ENCODE data around the gene AP2M1. TPM values are rescaled to one million over a fixed set of nuclear protein-coding genes. Genes with fewer than 3 reads are reported as not detected.

The AP2M1 gene
- total and polyA plus RNA-seq, 2 of the 13 experiments (the other 11 are each of a cell fraction or from before 2014, with no cell fraction given): 126 to 146 TPM

- TF ChIP-seq SNAPC4 (CRISPR knock-in tag; IDR thresholded peaks at IDR 0.05): no peak
These were observed 31.3 kb upstream of the AP2M1 start (continued) for GRCh38 chr3:184143327-184143726.

- FAIRE-seq (no peak), DNase-seq (ENCODE audit: low spot score) (no peak), ATAC-seq (no peak)
- H3K79me2 ChIP-seq (ENCODE audit: insufficient read depth, low read length): no peaks in the 10 kb centered on the region
- peaks cover 7% of the 10 kb centered on the region for H3K4me1 ChIP-seq (ENCODE audit: insufficient read depth, low read length)
- H4K20me1 ChIP-seq (ENCODE audit: insufficient read depth, low read length): no peaks in the 10 kb centered on the region
- H3K9me3 ChIP-seq (ENCODE audit: low read length): no peaks in the 10 kb centered on the region
- no peak overlapping the region for H2AFZ ChIP-seq (ENCODE audit: low read length)
- no peak overlapping the region for H3K4me3 ChIP-seq (replicated peaks in 1 of 3; ENCODE audit: insufficient read depth in 1 of 3, low read depth in 2 of 3, low read length in 3 of 3)
- WGBS (ENCODE audit: low lambda C conversion rate): 94% methylated on average over 5 of the region's 5 CpGs
- H3K27ac ChIP-seq (ENCODE audit: extremely low read length, insufficient read depth, low read length): no peak overlapping the region
- no peaks in the 10 kb centered on the region for H3K27me3 ChIP-seq (ENCODE audit: control insufficient read depth in 1 of 2, insufficient read depth in 2 of 2, low read length in 2 of 2)
- in situ Hi-C loops (cut with HindIII; ENCODE audit: extremely low pct_ligation_motif_present, low pct_unique_long_range_greater_than_20kb) (loop anchor here (25.0 kb wide), 1 partner anchor 257 kb away; the partner anchor contains the start of gene PARL), intact Hi-C loops (cut with micrococcal nuclease; ENCODE audit: unreplicated experiment) (no loop called here)
- ChIA-PET CTCF (ENCODE audit: low intra/inter-chr PET ratio, low total read pairs) (interaction anchor here (1.1 kb wide), 1 partner anchor 145 kb away, joined by 3 read pairs; no protein-coding TSS in a partner anchor), POLR2A (interaction anchor here (0.5 to 1.2 kb wide), 5 partner anchors 10 to 97 kb away, joined by 3 to 7 read pairs (median 3); partner anchors contain the start of gene EIF2B5)
- H3K9ac ChIP-seq (ENCODE audit: insufficient read depth, low read depth, low read length): no peak overlapping the region
- H3K36me3 ChIP-seq (replicated peaks in 1 of 2; ENCODE audit: control insufficient read depth in 1 of 2, insufficient read depth in 2 of 2, low read length in 2 of 2): peaks cover 26 to 62% of the 10 kb centered on the region in 2 experiments
- no TSS peak for BruUV-seq (replicated peaks)
- no peak overlapping the region for H3K4me2 ChIP-seq (ENCODE audit: low read depth, low read length)
- TF ChIP-seq ZNF136 (CRISPR knock-in tag; IDR thresholded peaks at IDR 0.05; ENCODE audit: low read depth) (no peak), CEBPG (CRISPR knock-in tag; IDR thresholded peaks at IDR 0.05) (peak; percentile 44), CEBPB (IDR thresholded peaks at IDR 0.05; ENCODE audit: borderline replicate concordance, low read depth, low read length) (peak; percentile 91), ZNF512B (CRISPR knock-in tag; IDR thresholded peaks at IDR 0.05; ENCODE audit: borderline replicate concordance) (no peak), MTF1 (CRISPR knock-in tag; IDR thresholded peaks at IDR 0.05) (no peak)
- TF ChIP-seq, protein P1, sequence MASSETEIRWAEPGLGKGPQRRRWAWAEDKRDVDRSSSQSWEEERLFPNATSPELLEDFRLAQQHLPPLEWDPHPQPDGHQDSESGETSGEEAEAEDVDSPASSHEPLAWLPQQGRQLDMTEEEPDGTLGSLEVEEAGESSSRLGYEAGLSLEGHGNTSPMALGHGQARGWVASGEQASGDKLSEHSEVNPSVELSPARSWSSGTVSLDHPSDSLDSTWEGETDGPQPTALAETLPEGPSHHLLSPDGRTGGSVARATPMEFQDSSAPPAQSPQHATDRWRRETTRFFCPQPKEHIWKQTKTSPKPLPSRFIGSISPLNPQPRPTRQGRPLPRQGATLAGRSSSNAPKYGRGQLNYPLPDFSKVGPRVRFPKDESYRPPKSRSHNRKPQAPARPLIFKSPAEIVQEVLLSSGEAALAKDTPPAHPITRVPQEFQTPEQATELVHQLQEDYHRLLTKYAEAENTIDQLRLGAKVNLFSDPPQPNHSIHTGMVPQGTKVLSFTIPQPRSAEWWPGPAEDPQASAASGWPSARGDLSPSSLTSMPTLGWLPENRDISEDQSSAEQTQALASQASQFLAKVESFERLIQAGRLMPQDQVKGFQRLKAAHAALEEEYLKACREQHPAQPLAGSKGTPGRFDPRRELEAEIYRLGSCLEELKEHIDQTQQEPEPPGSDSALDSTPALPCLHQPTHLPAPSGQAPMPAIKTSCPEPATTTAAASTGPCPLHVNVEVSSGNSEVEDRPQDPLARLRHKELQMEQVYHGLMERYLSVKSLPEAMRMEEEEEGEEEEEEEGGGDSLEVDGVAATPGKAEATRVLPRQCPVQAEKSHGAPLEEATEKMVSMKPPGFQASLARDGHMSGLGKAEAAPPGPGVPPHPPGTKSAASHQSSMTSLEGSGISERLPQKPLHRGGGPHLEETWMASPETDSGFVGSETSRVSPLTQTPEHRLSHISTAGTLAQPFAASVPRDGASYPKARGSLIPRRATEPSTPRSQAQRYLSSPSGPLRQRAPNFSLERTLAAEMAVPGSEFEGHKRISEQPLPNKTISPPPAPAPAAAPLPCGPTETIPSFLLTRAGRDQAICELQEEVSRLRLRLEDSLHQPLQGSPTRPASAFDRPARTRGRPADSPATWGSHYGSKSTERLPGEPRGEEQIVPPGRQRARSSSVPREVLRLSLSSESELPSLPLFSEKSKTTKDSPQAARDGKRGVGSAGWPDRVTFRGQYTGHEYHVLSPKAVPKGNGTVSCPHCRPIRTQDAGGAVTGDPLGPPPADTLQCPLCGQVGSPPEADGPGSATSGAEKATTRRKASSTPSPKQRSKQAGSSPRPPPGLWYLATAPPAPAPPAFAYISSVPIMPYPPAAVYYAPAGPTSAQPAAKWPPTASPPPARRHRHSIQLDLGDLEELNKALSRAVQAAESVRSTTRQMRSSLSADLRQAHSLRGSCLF (CRISPR knock-in tag; IDR thresholded peaks at IDR 0.05; ENCODE audit: borderline replicate concordance): no peak
- TF ChIP-seq, protein P2, sequence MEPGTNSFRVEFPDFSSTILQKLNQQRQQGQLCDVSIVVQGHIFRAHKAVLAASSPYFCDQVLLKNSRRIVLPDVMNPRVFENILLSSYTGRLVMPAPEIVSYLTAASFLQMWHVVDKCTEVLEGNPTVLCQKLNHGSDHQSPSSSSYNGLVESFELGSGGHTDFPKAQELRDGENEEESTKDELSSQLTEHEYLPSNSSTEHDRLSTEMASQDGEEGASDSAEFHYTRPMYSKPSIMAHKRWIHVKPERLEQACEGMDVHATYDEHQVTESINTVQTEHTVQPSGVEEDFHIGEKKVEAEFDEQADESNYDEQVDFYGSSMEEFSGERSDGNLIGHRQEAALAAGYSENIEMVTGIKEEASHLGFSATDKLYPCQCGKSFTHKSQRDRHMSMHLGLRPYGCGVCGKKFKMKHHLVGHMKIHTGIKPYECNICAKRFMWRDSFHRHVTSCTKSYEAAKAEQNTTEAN (CRISPR knock-in tag; conservative IDR thresholded peaks at IDR 0.05): no peak
These were observed 30.1 kb upstream of the AP2M1 start for GRCh38 chr3:184144505-184144904.
